GM06990 (cell line): Measurements from ENCODE around the gene GAK.

ENCODE experiments used
- DNase-seq: peaks from one replicate; pipeline ENCODE4 v3.0.0-alpha.2; 2011; ENCODE audit not compliant: insufficient read length; ENCODE audit errors: extremely low read depth
- H3K27me3 ChIP-seq: replicated peaks from 2 replicates; pipeline ENCODE4 v1.6.0; 2011; ENCODE audit warnings: low read length; ENCODE audit not compliant: control insufficient read depth, insufficient read depth
- H3K36me3 ChIP-seq: 2 replicates; pipeline ENCODE4 v1.5.1; 2011; ENCODE audit warnings: low read length; ENCODE audit not compliant: control insufficient read depth, insufficient read depth
- H3K4me3 ChIP-seq: replicated peaks from 2 replicates; pipeline ENCODE4 v1.5.1; 2011; ENCODE audit warnings: low read depth, mild to moderate bottlenecking, control low read depth, low read length
- TF ChIP-seq, protein P1 (sequence below): IDR thresholded peaks from 2 replicates; pipeline ENCODE4 v1.5.1; 2011; ENCODE audit warnings: low read length, control low read depth, mild to moderate bottlenecking, inconsistent platforms; ENCODE audit not compliant: insufficient read depth, poor library complexity, severe bottlenecking

GAK gene

DNA sequence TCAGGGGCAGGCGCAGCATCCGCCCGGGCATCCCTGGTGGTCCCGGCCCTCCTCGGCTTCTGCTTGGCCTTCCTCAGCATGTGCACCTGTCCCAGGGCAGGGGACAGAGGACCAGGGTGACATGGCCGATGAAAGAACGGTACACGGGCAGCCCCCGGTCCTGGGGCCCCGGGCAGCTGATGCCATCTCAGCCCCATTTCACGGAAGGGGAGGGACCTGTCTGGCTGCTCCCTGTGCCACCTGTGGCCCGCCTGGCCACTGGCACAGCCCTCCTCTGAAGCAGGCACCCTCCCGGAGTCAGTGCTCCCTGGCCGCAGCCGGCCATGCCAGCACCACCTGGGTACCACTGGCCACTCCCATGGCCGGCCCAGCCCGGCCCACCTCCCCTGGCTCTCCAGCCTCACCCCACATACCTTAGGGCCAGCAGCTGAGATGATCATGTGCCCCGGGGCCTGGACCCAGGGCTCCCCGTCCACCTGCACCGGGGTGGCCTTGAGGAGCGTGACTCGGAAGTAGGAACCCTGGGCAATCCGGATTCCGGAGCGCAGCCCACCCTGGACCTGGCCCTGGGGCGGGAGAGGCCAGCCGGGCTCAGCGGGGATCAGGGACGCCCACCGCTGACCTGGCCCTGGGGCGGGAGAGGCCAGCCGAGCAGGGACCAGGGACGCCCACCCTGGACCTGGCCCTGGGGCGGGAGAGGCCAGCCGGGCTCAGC is 28.7 kb upstream of the GAK start:
- Histone ChIP-seq H3K4me3 (no peak overlapping the region), H3K27me3 (no peaks in the 10 kb centered on the region), H3K36me3 (peaks cover 8% of the 10 kb centered on the region)
- no peak for DNase-seq
- TF ChIP-seq, protein P1, sequence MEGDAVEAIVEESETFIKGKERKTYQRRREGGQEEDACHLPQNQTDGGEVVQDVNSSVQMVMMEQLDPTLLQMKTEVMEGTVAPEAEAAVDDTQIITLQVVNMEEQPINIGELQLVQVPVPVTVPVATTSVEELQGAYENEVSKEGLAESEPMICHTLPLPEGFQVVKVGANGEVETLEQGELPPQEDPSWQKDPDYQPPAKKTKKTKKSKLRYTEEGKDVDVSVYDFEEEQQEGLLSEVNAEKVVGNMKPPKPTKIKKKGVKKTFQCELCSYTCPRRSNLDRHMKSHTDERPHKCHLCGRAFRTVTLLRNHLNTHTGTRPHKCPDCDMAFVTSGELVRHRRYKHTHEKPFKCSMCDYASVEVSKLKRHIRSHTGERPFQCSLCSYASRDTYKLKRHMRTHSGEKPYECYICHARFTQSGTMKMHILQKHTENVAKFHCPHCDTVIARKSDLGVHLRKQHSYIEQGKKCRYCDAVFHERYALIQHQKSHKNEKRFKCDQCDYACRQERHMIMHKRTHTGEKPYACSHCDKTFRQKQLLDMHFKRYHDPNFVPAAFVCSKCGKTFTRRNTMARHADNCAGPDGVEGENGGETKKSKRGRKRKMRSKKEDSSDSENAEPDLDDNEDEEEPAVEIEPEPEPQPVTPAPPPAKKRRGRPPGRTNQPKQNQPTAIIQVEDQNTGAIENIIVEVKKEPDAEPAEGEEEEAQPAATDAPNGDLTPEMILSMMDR = no peak

DNA sequence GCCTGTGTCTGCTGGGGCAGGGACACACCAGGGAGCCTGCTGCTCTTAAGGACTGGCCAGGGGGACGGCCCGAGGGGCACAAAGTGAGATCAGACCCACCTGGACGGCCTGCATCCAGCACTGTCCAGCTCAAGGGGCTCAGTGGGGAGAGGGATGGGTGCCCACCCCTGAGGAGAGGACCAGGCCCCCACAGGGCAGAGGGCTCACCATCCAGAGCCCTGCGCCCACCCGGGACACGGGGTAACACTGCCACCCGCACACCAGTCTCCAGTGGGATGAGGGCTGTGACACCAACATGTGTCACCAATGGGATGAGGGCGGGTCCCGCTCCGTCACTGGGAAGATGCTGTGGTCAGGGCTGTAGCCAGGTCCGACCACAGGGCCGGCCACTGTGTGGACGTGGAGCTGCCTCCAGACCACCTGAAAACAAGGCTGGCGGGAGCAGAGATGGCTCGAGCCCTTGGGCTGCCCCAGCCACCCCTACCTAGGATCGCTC is 28.1 kb upstream of the GAK start:
- H3K36me3 ChIP-seq = peaks cover 10% of the 10 kb centered on the region
- H3K4me3 ChIP-seq = no peak overlapping the region
- no peaks in the 10 kb centered on the region for H3K27me3 ChIP-seq
- DNase-seq = no peak
- TF ChIP-seq, protein P1 = no peak

DNA sequence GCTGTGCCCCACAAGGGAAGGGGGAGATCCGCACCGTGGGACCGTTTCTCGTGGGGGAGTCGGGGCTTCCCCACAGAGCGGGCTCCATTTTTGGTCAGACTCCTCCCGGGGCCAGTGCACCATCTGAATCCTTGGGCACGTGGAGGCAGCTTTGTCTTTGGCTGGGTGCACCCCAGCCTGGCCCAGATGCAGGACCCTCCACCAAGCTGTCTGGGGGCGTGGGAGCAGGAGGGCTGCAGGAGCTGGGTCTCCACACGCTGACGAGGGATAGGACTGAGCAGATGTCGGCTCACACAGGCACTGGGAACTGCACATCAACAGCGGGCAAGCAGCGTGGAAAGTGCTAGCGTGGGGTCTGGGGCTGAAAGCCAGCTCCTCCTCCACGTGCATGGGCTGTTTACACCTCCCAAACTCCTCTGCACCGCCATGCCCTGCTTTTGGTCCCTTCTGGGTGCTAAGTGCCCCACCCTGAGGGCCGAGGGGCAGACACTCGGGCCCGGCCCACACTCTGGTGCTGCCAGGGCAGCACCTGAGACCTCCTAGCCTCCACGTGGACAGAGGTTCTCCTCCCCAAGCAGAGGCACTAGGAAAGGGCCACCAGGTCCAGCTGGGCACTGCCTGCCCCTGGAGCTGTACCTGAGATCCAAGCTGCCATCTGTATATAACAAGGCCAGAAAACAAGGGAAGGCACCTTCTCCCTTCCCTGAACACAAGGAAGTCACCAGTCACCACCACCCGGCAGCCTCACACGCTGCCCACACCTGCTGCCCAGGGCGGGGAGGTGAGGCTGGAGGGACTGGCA is 27.4 kb upstream of the GAK start:
- TF ChIP-seq, protein P1 = no peak
- Histone ChIP-seq H3K4me3 (no peak overlapping the region), H3K36me3 (peaks cover 10% of the 10 kb centered on the region), H3K27me3 (no peaks in the 10 kb centered on the region)
- no peak for DNase-seq

DNA sequence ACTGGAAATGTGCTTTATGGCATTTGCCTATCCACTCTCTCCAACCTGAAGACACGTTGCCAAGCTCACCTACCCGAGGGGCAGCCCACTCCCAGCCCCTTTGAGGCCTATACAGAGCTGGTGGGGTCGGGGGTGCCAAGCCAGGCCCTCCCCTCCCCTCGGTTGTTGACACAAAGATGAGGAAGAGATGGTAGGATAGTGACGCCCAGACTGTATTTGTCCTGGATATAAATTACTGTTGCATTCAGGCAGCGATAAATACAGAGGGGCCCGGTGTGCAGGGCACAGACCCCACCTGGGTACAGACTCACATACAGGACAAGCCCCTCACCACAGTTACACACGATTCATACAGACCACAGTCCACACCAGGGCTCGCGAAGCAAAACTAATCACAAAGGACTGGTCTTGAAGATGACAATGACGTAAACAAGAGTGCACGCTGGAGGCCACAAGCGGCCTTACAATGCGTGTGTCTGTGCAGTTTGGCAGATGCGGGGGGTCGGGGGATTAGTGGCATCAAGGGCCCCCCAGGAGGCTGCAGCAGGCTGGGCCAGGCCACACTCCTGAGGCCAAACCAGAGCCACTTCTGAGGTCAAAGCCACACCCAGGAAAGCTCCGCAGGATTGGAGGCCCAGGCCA is 26.7 kb upstream of the GAK start:
- no peak for DNase-seq
- Histone ChIP-seq H3K27me3 (no peaks in the 10 kb centered on the region), H3K36me3 (peaks cover 10% of the 10 kb centered on the region), H3K4me3 (no peak overlapping the region)
- TF ChIP-seq, protein P1 = no peak

DNA sequence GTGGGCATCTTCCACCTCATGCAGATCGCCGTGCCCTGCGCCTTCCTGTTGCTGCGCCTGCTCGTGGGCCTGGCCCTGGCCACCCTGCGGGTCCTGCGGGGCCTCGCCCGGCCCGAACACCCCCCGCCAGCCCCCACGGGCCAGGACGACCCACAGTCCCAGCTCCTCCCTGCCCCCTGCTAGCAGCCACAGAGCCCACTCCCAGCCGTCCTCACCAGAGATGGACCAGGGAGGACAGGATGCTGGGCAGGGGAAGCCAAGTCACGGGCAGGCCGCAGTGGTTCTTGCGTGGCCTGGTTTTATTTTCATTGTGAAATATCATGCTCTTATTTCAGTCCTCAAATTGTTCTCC is 26.2 kb upstream of the GAK start:
- no peak for DNase-seq
- TF ChIP-seq, protein P1 = no peak
- Histone ChIP-seq H3K36me3 (peaks cover 10% of the 10 kb centered on the region), H3K4me3 (no peak overlapping the region), H3K27me3 (no peaks in the 10 kb centered on the region)
